Testis (tissue), 3 donors: Measurements from ENCODE around the gene DCN. TPM values are rescaled to one million over a fixed set of nuclear protein-coding genes. Genes with fewer than 3 reads are reported as not detected.
A peak's percentile ranks its signal among the peaks of the same experiment; 100 is the strongest.

Source experiments
- DNase-seq: peaks from one replicate; pipeline ENCODE4 v3.0.0-alpha.2; 2019
- H3K27ac ChIP-seq, 2 donors: fragments of 200-600 bp; sonication (generic); one replicate each; pipeline ENCODE4 v1.5.1; 2019
- H3K27me3 ChIP-seq: fragments of 200-600 bp; sonication (generic); one replicate; pipeline ENCODE4 v1.5.1; 2019
- H3K36me3 ChIP-seq: fragments of 200-600 bp; sonication (generic); one replicate; pipeline ENCODE4 v1.5.1; 2017; ENCODE audit warnings: low read depth; ENCODE audit errors: missing control alignments
- H3K4me1 ChIP-seq: fragments of 200-600 bp; sonication (generic); one replicate; pipeline ENCODE4 v1.5.1; 2019
- H3K4me3 ChIP-seq, 2 donors: fragments of 200-600 bp; sonication (generic); one replicate each; pipeline ENCODE4 v1.5.1; 2017 to 2019
- H3K9me3 ChIP-seq: fragments of 200-600 bp; sonication (generic); one replicate; pipeline ENCODE4 v1.5.1; 2017
- CTCF ChIP-seq, 3 experiments: fragments of 450-650 bp in 2 of 3; fragments of 200-600 bp in 1 of 3; sonication (generic) in 1 of 3; IDR thresholded peaks; one replicate each; pipeline ENCODE4 v1.5.1; 2016 to 2019; ENCODE audit warnings: antibody characterized with exemption in 3 of 3, mild to moderate bottlenecking in 2 of 3, moderate library complexity in 1 of 3
- POLR2A ChIP-seq: fragments of 450-650 bp; IDR thresholded peaks from one replicate; pipeline ENCODE4 v1.6.1; 2017; ENCODE audit warnings: antibody characterized with exemption, mild to moderate bottlenecking, moderate library complexity
- WGBS, 2 donors: methylation state at CpG; one replicate each; pipeline ENCODE4 v1.1.5; 2018; 5-methylcytosine and 5-hydroxymethylcytosine counted together
- intact Hi-C: fragments of 100-400 bp; cut with DNase I; formaldehyde crosslinking; loops from one replicate; pipeline ENCODE4 v1.15.1; 2023; ENCODE audit warnings: low total_unique reads
- polyA plus RNA-seq: library from polyadenylated mRNA; stranded (reverse); fragments of 350-450 nt; fragmentation: Illumina TruSeq; extraction: RNeasy Lipid Tissue Mini Kit (QIAGEN cat#74804); gene quantifications from one replicate; pipeline ENCODE4 v1.2.3, GENCODE V29; 2014; ENCODE audit warnings: low read depth, low replicate concordance; ENCODE audit not compliant: insufficient read depth
- total RNA-seq, 2 donors: library from RNA; depleted of rRNA; stranded (reverse); fragments of >200 nt; gene quantifications; one replicate each; pipeline ENCODE4 v1.2.3, GENCODE V29; 2016

The DCN gene
- total and polyA plus RNA-seq, 3 donors from 2014 or later, result 144 to 1,453 (median 329) TPM

GRCh38 chr12:91103101-91103500 lies 79.5 kb downstream of the DCN start:
- peaks cover 5% of the 10 kb centered on the region for H3K4me1 ChIP-seq
- H3K4me3 ChIP-seq, result no peak overlapping the region
- no peak for TF ChIP-seq CTCF (IDR thresholded peaks at IDR 0.05)
- no peaks in the 10 kb centered on the region for H3K9me3 ChIP-seq
- no peaks in the 10 kb centered on the region for H3K36me3 ChIP-seq
- no peak overlapping the region for H3K27ac ChIP-seq
- intact Hi-C loops, result no loop called here
- H3K27me3 ChIP-seq, result no peaks in the 10 kb centered on the region
- DNase-seq, result no peak

GRCh38 chr12:91100906-91101305 lies 81.7 kb downstream of the DCN start:
- H3K27ac ChIP-seq, result no peak overlapping the region
- H3K4me3 ChIP-seq, result no peak overlapping the region
- H3K9me3 ChIP-seq, result no peaks in the 10 kb centered on the region
- intact Hi-C loops, result no loop called here
- WGBS, 2 donors, result 74 to 80% methylated on average over 2 of the region's 2 CpGs
- no peaks in the 10 kb centered on the region for H3K27me3 ChIP-seq
- no peak for DNase-seq
- TF ChIP-seq POLR2A, result no peak
- no peak for TF ChIP-seq CTCF (IDR thresholded peaks at IDR 0.05)
- H3K36me3 ChIP-seq, result no peaks in the 10 kb centered on the region
- H3K4me1 ChIP-seq, result peaks cover 5% of the 10 kb centered on the region

GRCh38 chr12:91099836-91100235 lies 82.8 kb downstream of the DCN start:
- Histone ChIP-seq H3K4me1 (peaks cover 5% of the 10 kb centered on the region), H3K36me3 (no peaks in the 10 kb centered on the region), H3K9me3 (no peaks in the 10 kb centered on the region), H3K4me3 (no peak overlapping the region), H3K27ac (no peak overlapping the region), H3K27me3 (no peaks in the 10 kb centered on the region)
- TF ChIP-seq POLR2A (no peak), CTCF (IDR thresholded peaks at IDR 0.05) (no peak)
- intact Hi-C loops, result no loop called here
- 83 to 91% methylated on average over 2 of the region's 2 CpGs for WGBS, 2 donors
- DNase-seq, result no peak

GRCh38 chr12:91099341-91099740 lies 83.3 kb downstream of the DCN start:
- H3K4me3 ChIP-seq, result no peak overlapping the region
- H3K27me3 ChIP-seq, result no peaks in the 10 kb centered on the region
- H3K27ac ChIP-seq, result peak overlapping the region in 1 of 2 donors; percentile 51
- no peaks in the 10 kb centered on the region for H3K9me3 ChIP-seq
- H3K36me3 ChIP-seq, result no peaks in the 10 kb centered on the region
- H3K4me1 ChIP-seq, result peaks cover 7% of the 10 kb centered on the region
- DNase-seq, result no peak
- 46 to 48% methylated on average over 2 of the region's 2 CpGs for WGBS, 2 donors
- intact Hi-C loops, result no loop called here
- TF ChIP-seq CTCF (IDR thresholded peaks at IDR 0.05) (no peak), POLR2A (no peak)

GRCh38 chr12:91098941-91099340 lies 83.7 kb downstream of the DCN start:
- H3K27ac ChIP-seq, result peak overlapping the region in 1 of 2 donors; percentile 51
- DNase-seq, result peak; percentile 41
- WGBS, 2 donors, result 40 to 44% methylated on average over 3 of the region's 3 CpGs

More at GRCh38 chr12:91098941-91099340, 83.7 kb downstream of the DCN start:
- Histone ChIP-seq H3K27me3 (no peaks in the 10 kb centered on the region), H3K9me3 (no peaks in the 10 kb centered on the region), H3K4me3 (no peak overlapping the region), H3K36me3 (no peaks in the 10 kb centered on the region), H3K4me1 (peaks cover 7% of the 10 kb centered on the region)
- intact Hi-C loops, result no loop called here
- no peak for TF ChIP-seq CTCF (IDR thresholded peaks at IDR 0.05)
- TF ChIP-seq POLR2A, result no peak
